Liver (tissue), 9 donors: ENCODE data around the gene CDC6. TPM values are rescaled to one million over a fixed set of nuclear protein-coding genes. Genes with fewer than 3 reads are reported as not detected.

Experiments
- DNase-seq: peaks from one replicate; pipeline ENCODE4 v3.0.0-alpha.2; 2017; ENCODE audit warnings: low spot score
- H3K27ac ChIP-seq, 2 donors: one replicate each; pipeline ENCODE4 v1.7.0; 2013; ENCODE audit warnings: inconsistent platforms in 2 of 2, low read length in 2 of 2, control low read depth in 1 of 2, low read depth in 1 of 2, mild to moderate bottlenecking in 1 of 2
- H3K27me3 ChIP-seq, 4 donors: one replicate each; pipeline versions ENCODE4 v1.6.1 to v1.7.0; 2013; ENCODE audit warnings: low read length in 3 of 4, inconsistent platforms in 1 of 4, mild to moderate bottlenecking in 1 of 4, moderate library complexity in 1 of 4; ENCODE audit not compliant: control insufficient read depth in 4 of 4, insufficient read depth in 4 of 4
- H3K36me3 ChIP-seq, 4 donors: one replicate each; pipeline versions ENCODE4 v1.6.1 to v1.7.0; 2013; ENCODE audit warnings: low read length in 3 of 4, mild to moderate bottlenecking in 3 of 4, low read depth in 1 of 4, moderate library complexity in 1 of 4; ENCODE audit not compliant: control insufficient read depth in 4 of 4, insufficient read depth in 3 of 4
- H3K4me1 ChIP-seq, 4 donors: one replicate each; pipeline versions ENCODE4 v1.6.1 to v1.7.0; 2013; ENCODE audit warnings: low read length in 3 of 4, mild to moderate bottlenecking in 3 of 4, moderate library complexity in 1 of 4; ENCODE audit not compliant: control insufficient read depth in 4 of 4, insufficient read depth in 4 of 4
- H3K4me3 ChIP-seq, 3 donors: one replicate each; pipeline versions ENCODE4 v1.6.1 to v1.7.0; 2013; ENCODE audit warnings: low read length in 3 of 3, control low read depth in 1 of 3, low read depth in 1 of 3, mild to moderate bottlenecking in 1 of 3
- H3K9ac ChIP-seq, 2 donors: one replicate each; pipeline ENCODE4 v1.7.0; 2013; ENCODE audit warnings: low read length in 2 of 2, mild to moderate bottlenecking in 2 of 2, moderate library complexity in 2 of 2, control low read depth in 1 of 2, low read depth in 1 of 2
- H3K9me3 ChIP-seq, 4 donors: one replicate each; pipeline versions ENCODE4 v1.6.1 to v1.7.0; 2013; ENCODE audit warnings: low read length in 3 of 4; ENCODE audit not compliant: control insufficient read depth in 4 of 4
- FOXA1 ChIP-seq: IDR thresholded peaks from 2 replicates; pipeline ENCODE4 v1.6.1; 2016; ENCODE audit warnings: antibody characterized with exemption
- FOXA2 ChIP-seq: IDR thresholded peaks from 2 replicates; pipeline ENCODE4 v1.6.1; 2016; ENCODE audit warnings: antibody characterized with exemption
- GABPA ChIP-seq, 2 donors: IDR thresholded peaks in 1 of 2; conservative IDR thresholded peaks in 1 of 2; 2 replicates each; pipeline ENCODE4 v1.6.1; 2016; ENCODE audit warnings: antibody characterized with exemption in 2 of 2, mild to moderate bottlenecking in 1 of 2, moderate library complexity in 1 of 2
- HNF4G ChIP-seq: IDR thresholded peaks from 2 replicates; pipeline ENCODE4 v1.6.1; 2016; ENCODE audit warnings: antibody characterized with exemption
- NR2F2 ChIP-seq: IDR thresholded peaks from 2 replicates; pipeline ENCODE4 v1.6.1; 2016; ENCODE audit warnings: antibody characterized with exemption
- RAD21 ChIP-seq, 2 donors: IDR thresholded peaks; 2 replicates each; pipeline ENCODE4 v1.6.1; 2016; ENCODE audit warnings: antibody characterized with exemption in 2 of 2, mild to moderate bottlenecking in 2 of 2
- RXRA ChIP-seq, 2 donors: IDR thresholded peaks; 2 replicates each; pipeline ENCODE4 v1.6.1; 2017 to 2018; ENCODE audit warnings: antibody characterized with exemption in 2 of 2, mild to moderate bottlenecking in 1 of 2
- SP1 ChIP-seq: IDR thresholded peaks from 2 replicates; pipeline ENCODE4 v1.6.1; 2018; ENCODE audit warnings: antibody characterized with exemption, mild to moderate bottlenecking
- YY1 ChIP-seq: IDR thresholded peaks from 2 replicates; pipeline ENCODE4 v1.6.1; 2016; ENCODE audit warnings: antibody characterized with exemption, mild to moderate bottlenecking
- WGBS: extraction: QIAGEN DNeasy Blood & Tissue Kit; methylation state at CpG from one replicate; pipeline ENCODE4 v1.1.7; 2013; 5-methylcytosine and 5-hydroxymethylcytosine counted together
- polyA plus RNA-seq, 2 donors: library from polyadenylated mRNA; stranded (reverse) in 1 of 2; unstranded in 1 of 2; fragments of 200-250 nt in 1 of 2; fragments of >200 nt in 1 of 2; fragmentation: Nextera tagmentation in 1 of 2; extraction: Ambion mirVana in 1 of 2; gene quantifications; one replicate each; pipeline versions ENCODE4 v1.2.1 to v1.2.3, GENCODE V29; 2013 to 2015
- total RNA-seq, 2 donors: library from RNA; depleted of rRNA; stranded (reverse); fragments of >200 nt; gene quantifications; one replicate each; pipeline ENCODE4 v1.2.3, GENCODE V29; 2014
- TF ChIP-seq, protein P1 (sequence below): fragments of 150-350 bp; IDR thresholded peaks from 2 replicates; pipeline ENCODE4 v1.5.1; 2017; ENCODE audit warnings: improper control_type of control experiment, low read depth, low read length; ENCODE audit not compliant: missing input control
- TF ChIP-seq, protein P2 (sequence below): IDR thresholded peaks from 2 replicates; pipeline ENCODE4 v1.6.1; 2016; ENCODE audit warnings: antibody characterized with exemption
- TF ChIP-seq, protein P3 (sequence below): IDR thresholded peaks from 2 replicates; pipeline ENCODE4 v1.6.1; 2016; ENCODE audit warnings: antibody characterized with exemption
- donor health status: healthy.
- donor health status: healthy.
- donor health status: healthy.
- donor health status: healthy.
- donor health status: healthy.

The CDC6 gene
- total and polyA plus RNA-seq, 4 donors = 0.54 to 16.5 (median 2.5) TPM

DNA sequence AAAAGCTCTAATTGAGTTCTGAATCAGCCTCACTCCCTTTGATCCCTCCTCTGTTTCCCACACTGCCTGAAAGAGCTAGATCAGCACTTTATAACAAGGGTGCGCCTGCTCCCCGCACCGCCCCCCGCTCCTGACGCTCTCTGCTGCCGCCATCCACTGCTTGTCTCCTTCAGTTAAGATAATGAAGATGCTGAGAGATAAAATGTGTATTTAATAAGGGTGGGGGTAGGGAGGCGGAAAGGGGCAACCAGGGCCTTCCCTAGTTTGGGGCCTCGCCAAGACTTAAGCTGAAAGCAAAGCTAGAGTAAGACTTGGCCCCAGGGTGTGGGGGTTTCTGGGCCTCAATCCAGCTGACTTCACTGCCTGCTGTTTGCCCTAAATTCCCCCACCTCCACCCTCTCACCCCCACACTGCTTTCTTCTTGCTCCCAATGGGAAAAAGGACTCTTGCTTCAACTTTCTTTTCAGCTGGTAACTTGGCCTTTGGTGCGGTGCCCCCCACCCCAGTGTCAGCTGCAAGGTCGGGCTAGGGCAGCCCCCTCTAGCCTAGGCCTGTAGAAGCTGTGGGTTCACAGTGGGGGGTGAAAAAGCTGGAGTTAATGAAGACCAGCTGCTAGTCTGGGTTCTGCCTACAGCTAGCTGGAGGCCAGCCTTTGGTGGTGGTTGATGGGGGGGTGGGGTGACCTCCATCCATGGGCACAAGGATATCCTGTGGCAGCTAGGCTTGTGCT, 19.5 kb downstream of the CDC6 start (continued):
- TF ChIP-seq FOXA1 = no peak

DNA sequence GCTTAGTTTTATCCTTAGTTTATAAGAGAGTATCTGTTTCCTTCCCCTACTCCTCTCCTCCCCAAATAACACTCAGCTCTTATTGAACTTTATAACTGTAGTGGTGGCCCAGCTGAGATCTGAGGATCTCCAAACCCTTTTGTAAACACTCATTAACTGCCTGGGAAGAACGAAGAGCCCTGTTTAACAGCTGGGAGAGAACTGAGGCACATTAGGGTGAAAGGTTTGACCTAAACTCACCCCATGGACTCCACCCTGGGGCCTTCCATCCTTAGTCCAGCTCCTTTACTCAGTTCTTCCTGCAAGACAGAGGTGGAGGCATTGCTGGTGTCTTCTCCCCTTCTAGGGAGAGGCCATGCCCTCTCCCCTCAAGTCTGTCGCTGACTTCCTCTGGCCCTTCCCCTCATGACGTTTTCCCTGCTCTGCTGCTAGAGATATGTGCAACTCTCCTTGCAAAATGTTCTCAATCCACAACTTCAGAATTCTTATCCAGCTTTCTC, 20.1 kb downstream of the CDC6 start:
- no peak overlapping the region for H3K4me3 ChIP-seq
- H3K9me3 ChIP-seq = no peaks in the 10 kb centered on the region
- H3K27me3 ChIP-seq = no peaks in the 10 kb centered on the region
- no peak overlapping the region for H3K9ac ChIP-seq
- WGBS = 58% methylated on average over 3 of the region's 3 CpGs
- TF ChIP-seq GABPA (IDR thresholded peaks at IDR 0.05 in 1 of 2, conservative IDR thresholded peaks at IDR 0.05 in 1 of 2) (no peak), SP1 (no peak), NR2F2 (peak; percentile 85), RXRA (IDR thresholded peaks at IDR 0.05) (peak; percentile 11), FOXA2 (no peak), HNF4G (no peak), RAD21 (IDR thresholded peaks at IDR 0.05) (peak in 1 of 2 donors; percentile 3)
- TF ChIP-seq, protein P1, sequence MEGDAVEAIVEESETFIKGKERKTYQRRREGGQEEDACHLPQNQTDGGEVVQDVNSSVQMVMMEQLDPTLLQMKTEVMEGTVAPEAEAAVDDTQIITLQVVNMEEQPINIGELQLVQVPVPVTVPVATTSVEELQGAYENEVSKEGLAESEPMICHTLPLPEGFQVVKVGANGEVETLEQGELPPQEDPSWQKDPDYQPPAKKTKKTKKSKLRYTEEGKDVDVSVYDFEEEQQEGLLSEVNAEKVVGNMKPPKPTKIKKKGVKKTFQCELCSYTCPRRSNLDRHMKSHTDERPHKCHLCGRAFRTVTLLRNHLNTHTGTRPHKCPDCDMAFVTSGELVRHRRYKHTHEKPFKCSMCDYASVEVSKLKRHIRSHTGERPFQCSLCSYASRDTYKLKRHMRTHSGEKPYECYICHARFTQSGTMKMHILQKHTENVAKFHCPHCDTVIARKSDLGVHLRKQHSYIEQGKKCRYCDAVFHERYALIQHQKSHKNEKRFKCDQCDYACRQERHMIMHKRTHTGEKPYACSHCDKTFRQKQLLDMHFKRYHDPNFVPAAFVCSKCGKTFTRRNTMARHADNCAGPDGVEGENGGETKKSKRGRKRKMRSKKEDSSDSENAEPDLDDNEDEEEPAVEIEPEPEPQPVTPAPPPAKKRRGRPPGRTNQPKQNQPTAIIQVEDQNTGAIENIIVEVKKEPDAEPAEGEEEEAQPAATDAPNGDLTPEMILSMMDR = no peak
- TF ChIP-seq, protein P2, sequence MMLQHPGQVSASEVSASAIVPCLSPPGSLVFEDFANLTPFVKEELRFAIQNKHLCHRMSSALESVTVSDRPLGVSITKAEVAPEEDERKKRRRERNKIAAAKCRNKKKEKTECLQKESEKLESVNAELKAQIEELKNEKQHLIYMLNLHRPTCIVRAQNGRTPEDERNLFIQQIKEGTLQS = no peak
- TF ChIP-seq, protein P3, sequence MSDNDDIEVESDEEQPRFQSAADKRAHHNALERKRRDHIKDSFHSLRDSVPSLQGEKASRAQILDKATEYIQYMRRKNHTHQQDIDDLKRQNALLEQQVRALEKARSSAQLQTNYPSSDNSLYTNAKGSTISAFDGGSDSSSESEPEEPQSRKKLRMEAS = no peak
- H3K27ac ChIP-seq = peak overlapping the region; percentile 14 to 58
- no peak for DNase-seq
- H3K4me1 ChIP-seq = peaks cover 22 to 57% (median 52%) of the 10 kb centered on the region in 4 donors
- H3K36me3 ChIP-seq = no peaks in the 10 kb centered on the region

DNA sequence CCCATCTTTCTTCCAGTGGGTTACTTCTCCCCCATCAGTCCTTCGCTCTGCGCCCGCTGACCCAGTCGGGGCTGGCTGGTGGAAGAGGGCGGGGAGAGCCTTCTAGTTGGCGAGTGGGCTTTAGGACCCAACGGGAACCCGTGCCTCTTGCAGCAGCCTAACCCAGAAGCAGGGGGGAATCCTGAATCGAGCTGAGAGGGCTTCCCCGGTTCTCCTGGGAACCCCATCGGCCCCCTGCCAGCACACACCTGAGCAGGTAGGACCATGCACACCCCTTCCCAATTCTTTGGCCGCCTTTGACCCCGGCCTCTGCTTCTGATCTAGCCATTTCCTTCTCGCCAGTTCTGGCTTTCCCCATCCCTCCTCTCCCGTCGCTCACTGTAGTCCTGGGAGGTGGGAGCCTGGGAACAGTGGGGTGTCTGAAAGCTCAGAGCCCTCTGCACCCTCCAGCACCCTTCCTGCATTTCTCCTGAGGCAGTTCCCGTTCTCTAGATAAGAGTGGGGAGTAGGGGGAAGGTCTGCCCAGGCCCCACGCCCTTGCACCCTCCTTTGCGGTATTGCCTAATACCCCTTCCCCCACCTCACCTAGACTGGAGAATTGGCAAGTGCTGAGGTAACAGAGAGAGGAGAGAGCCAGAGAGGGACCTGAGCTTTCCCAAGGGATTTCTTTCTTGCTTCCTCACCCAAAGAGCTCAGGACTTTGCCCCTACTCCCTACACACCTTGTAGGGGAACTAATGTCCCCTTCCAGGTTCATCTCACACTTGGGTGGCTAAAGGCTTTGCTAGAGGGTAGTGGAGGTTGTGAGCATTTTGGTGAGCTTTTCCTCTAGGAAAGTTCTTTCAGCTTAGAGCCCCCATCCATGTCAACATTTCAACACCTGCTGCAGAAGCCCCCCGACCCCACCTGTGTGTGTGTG, 21.6 kb downstream of the CDC6 start, which contains the start of gene RARA:
Gene RARA (plus strand): TSS at position 150 of the 918 bp plus-strand sequence. CDS start 22,039 bp downstream, outside the sequence.
- no peaks in the 10 kb centered on the region for H3K27me3 ChIP-seq
- peaks cover 33 to 58% (median 55%) of the 10 kb centered on the region in 4 donors for H3K4me1 ChIP-seq
- H3K4me3 ChIP-seq = peak within 1 kb of the TSS; percentile 4 to 36 (median 5)
- no peaks in the 10 kb centered on the region for H3K36me3 ChIP-seq
- H3K27ac ChIP-seq = peak within 1 kb of the TSS; percentile 36 to 56
- no peak for DNase-seq
- H3K9ac ChIP-seq = peak within 1 kb of the TSS in 1 of 2 donors; percentile 47
- 30% methylated on average over 20 of the region's 20 CpGs for WGBS
- H3K9me3 ChIP-seq = no peaks in the 10 kb centered on the region
- TF ChIP-seq GABPA (IDR thresholded peaks at IDR 0.05 in 1 of 2, conservative IDR thresholded peaks at IDR 0.05 in 1 of 2) (no peak), RAD21 (IDR thresholded peaks at IDR 0.05) (peak in 1 of 2 donors; percentile 21), YY1 (no peak), SP1 (no peak)
